HTR-8/SVneo (cell line): Measurements from ENCODE around the gene TBC1D1.
"Not testable (repeated sequence)": the region's sequence is repeated elsewhere in the genome, so short reads cannot be mapped to it uniquely, and the experiment has no call there.

Experiments used
- DNase-seq: peaks from one replicate; pipeline ENCODE4 v3.0.0; 2011; ENCODE audit warnings: low spot score, mixed read lengths; ENCODE audit not compliant: insufficient read length
- FAIRE-seq: peaks from 2 replicates; lab custom pipeline; 2011; peaks lifted over from hg19 to GRCh38; lab: Jason Lieb, UNC

The TBC1D1 gene

GRCh38 chr4:38008571-38009021 is 117.7 kb downstream of the TBC1D1 start:
- FAIRE-seq (no peak), DNase-seq (no peak)

GRCh38 chr4:38009421-38009820 is 118.5 kb downstream of the TBC1D1 start:
- FAIRE-seq (no peak), DNase-seq (no peak)

- FAIRE-seq (no peak), DNase-seq (no peak)
These were observed 119.1 kb downstream of the TBC1D1 start for GRCh38 chr4:38009949-38010348.

- DNase-seq (no peak), FAIRE-seq (no peak)
These were observed 120.8 kb downstream of the TBC1D1 start for GRCh38 chr4:38011511-38012162.

- no peak for FAIRE-seq
These were observed 122.8 kb downstream of the TBC1D1 start for GRCh38 chr4:38013461-38014366.

GRCh38 chr4:38014421-38014852 is 123.6 kb downstream of the TBC1D1 start:
- DNase-seq (no peak), FAIRE-seq (no peak)

More at GRCh38 chr4:38013461-38014366, 122.8 kb downstream of the TBC1D1 start:
- no peak for DNase-seq

GRCh38 chr4:38015886-38016515 is 125.1 kb downstream of the TBC1D1 start:
- DNase-seq (no peak), FAIRE-seq (no peak)

GRCh38 chr4:38016698-38017097 is 125.8 kb downstream of the TBC1D1 start:
- FAIRE-seq (no peak), DNase-seq (no peak)

GRCh38 chr4:38017609-38018008 is 126.7 kb downstream of the TBC1D1 start:
- DNase-seq (no peak), FAIRE-seq (no peak)

GRCh38 chr4:38020386-38020785 is 129.5 kb downstream of the TBC1D1 start:
- no peak for FAIRE-seq
- no peak for DNase-seq

GRCh38 chr4:38020961-38021360 is 130.1 kb downstream of the TBC1D1 start:
- DNase-seq, FAIRE-seq: not testable (repeated sequence)

GRCh38 chr4:38021751-38022150 is 130.9 kb downstream of the TBC1D1 start:
- DNase-seq, result no peak

GRCh38 chr4:38023347-38024205 is 132.7 kb downstream of the TBC1D1 start:
- no peak for FAIRE-seq
- no peak for DNase-seq

More at GRCh38 chr4:38021751-38022150, 130.9 kb downstream of the TBC1D1 start:
- no peak for FAIRE-seq

- no peak for FAIRE-seq
- DNase-seq, result no peak
These were observed 133.3 kb downstream of the TBC1D1 start for GRCh38 chr4:38024206-38024509.

- DNase-seq (no peak), FAIRE-seq (no peak)
These were observed 134.8 kb downstream of the TBC1D1 start for GRCh38 chr4:38025665-38026064.

- no peak for FAIRE-seq
- no peak for DNase-seq
These were observed 135.4 kb downstream of the TBC1D1 start for GRCh38 chr4:38026158-38026740.

- FAIRE-seq (no peak), DNase-seq (no peak)
These were observed 139.1 kb downstream of the TBC1D1 start for GRCh38 chr4:38030023-38030422.

- FAIRE-seq, result no peak
- peak; percentile 49 for DNase-seq
These were observed 144.3 kb downstream of the TBC1D1 start for GRCh38 chr4:38034986-38035882.

- FAIRE-seq, result no peak
- no peak for DNase-seq
These were observed 145.7 kb downstream of the TBC1D1 start for GRCh38 chr4:38036548-38036947.
